CD1c-positive myeloid dendritic cell (primary cell): ENCODE results near the gene DMRTB1.

Experiments used
- DNase-seq: peaks from one replicate; pipeline ENCODE4 v3.0.0-alpha.2; 2016; ENCODE audit errors: extremely low spot score

The DMRTB1 gene

DNA sequence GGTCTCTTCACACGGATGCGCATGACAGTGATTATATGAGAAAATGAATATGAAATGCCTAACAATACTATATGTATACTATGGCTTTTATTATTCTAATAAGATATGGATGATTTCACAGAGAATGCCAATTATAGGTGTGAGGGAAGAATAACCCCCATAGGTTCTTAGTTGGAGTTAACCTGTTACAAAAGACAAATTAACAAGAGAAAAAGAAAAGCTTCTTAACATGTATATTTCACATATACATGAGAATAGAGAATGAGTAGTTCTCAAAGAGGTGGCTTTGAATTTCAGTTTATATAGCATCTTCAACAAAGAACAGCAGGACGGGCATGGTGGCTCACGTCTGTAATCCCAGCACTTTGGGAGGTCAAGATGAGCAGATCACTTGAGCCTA is 24.0 kb upstream of the DMRTB1 start:
- no peak for DNase-seq

DNA sequence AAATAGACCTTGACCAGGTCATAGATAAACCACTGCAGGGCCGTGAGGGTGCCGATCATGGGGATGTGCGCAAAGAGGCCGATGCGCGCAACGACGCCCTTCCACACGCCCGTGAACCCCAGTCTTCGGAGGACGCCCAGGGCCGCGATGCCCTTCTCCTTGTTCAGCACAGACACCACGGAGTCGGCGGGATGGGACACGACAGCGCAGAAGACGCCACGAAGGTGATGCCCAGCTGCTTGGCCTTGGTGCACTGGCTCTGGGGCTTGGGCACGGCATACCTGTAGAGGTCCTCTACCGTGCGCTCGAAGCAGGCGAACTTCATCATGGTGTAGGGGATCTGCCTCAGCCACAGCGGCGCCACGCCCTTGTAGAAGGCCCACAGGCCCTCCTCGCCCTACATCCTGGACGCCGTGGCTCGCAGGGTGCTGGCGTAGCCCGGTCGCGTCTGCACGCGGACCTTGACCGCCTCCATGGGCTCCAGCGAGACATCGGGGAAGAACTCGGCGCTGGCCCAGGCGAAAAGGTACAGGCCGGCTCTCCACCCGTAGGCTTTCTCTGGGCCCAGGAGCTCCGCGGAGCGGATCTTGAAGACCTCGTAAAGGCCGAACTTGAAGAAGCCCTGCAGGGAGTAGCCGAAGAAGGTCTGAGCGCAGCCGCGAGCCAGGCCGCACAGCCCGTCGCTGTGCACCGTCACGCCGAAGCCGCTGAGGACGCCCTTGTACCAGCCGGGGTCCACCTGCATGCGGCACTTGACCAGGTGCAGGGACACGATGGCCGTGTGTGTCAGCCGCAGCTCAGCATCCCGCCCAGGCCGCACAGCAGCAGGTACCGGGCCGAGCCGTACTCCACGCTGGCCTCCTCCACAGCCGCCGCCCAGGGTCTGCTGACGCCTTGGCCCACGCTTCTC is 20.5 kb upstream of the DMRTB1 start:
- no peak for DNase-seq

DNA sequence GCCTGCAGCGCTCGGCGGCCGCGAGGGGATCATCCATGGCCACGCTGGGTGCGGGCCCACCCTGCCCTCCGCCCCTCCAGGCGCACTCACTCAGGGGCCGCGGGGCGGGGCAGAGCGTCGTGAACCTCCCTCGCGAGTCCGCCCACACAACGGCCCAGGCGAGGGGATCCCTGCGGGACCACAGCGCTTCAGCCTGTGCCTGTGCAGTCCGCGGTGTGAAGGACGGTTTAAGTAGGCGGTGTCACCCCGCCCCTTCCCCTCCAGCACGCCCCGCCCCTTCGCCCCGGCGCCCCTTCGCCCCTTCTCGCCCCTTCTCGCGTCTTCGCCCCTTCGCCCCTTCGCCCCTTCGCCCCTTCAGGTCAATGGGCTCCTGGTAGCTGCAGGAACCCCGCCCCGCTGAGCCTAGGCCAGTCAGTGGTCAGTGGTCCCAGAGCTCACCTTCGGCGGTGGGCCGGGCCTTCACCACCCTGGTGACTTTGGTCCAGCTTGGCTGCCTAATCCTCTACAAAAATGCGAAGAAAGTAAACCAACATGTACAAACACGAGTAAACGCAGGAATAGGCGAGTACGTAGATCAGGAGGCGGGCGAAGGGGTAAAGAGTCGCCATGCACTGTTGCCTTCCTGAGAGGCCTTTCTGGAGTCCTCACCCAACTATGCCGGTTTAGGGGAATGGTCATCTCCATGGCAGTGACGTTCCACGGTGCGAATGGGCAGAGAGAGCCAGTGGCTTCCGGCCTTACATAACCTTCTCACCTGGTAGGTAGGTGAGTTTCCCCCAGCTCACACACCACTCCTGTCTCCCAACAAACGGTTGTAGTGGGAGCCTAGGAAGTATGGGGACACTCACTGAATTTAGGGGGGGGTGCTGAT is 19.6 kb upstream of the DMRTB1 start:
- DNase-seq = no peak

DNA sequence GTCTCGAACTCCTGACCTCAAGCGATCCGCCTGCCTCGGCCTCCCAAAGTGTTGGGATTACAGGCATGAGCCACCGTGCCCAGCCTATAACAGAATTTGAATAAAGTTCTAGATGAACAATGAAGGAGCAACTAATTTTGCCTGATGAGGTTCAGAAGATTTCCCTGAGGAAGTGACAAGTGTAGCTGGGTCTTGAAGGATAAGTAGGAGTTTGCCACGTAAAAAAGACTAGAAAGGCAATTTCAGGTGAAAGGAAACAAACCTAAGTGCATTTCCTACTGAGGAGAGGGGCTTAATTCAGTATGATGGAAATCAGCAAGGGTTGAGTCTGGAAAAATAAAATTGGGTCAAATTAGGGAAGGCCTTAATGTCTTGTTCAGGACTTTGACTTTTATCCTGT is 18.6 kb upstream of the DMRTB1 start:
- DNase-seq = no peak

DNA sequence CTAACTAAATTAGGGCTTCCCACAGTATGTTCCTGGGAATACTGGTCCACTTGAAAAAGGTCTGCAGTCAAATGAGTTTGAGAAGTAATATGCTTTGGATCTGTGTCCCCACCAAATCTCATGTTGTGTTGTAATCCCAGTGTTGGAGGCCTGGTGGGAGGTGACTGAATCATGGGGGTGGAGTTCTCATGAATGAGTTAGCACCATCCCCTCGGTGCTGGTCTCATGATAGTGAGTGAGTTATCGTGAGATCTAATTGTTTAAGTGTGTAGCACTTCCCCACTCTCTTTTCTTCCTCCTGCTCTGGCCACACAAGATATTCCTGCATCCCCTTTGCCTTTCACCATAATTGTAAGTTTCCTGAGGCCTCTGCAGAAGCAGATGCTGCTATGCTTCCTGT is 16.9 kb upstream of the DMRTB1 start:
- DNase-seq = peak; percentile 29

DNA sequence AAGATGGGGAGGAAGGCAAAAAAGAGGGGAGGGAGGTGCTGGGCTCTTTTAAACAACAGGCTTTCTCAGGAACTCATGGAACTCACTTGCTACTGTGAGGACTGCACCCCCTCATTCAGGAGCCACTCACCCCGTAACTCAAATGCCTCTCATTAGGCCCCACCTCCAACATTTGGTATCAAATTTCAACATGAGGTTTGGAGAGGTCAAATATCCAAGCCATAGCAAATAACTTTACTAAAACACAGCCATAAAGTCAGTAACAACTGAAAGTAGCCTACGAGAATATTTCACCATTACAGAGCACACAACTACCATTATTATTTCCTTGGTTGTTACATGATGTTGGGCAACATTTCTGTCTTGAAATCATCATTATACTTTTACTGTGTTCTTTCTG is 13.1 kb upstream of the DMRTB1 start:
- DNase-seq = no peak

DNA sequence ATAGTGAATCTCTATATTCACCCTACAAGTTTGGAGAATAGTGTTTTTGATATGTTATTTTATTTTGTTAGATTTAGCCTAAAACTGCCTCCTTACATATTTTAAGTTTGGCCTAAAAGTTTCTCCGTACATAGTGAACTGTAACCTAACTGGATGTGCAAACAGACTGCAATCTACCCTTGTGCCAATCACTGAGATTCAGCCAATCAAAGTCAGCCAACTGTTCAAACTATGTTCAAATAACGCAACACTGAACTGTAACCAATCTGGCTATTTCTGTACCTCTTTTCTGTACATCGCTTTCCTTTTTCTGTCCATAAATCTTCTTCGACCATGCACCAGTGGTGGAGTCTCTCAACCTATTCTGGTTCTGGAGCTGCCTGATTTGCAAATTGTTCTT is 11.8 kb upstream of the DMRTB1 start:
- DNase-seq = no peak

DNA sequence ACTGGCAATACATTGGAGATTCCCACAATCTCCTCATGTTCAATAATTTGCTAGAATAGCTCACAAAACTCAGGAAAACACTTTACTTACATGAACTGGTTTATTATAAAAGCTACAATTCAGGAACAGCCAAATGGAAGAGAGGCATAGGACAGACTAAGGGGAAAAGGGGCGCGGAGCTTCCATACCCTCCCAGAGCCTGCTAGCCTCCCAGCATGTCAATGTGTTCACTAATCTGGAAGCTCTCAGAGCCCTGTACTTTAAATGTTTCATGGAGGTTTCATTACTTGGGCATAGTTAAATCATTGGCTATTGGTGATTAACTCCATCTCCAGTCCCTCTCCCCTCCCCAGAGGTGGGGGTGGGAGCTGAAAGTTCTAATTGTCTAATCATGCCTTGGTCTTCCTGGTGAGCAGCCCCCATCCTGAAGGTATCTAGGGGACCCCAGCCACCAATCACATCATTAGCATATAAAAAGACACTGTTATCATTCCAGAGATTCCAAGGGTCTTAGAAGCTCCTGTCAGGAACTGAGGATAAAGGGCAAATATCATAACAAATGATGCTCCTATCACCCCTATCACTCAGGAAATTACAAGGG is 10.9 kb upstream of the DMRTB1 start:
- no peak for DNase-seq

DNA sequence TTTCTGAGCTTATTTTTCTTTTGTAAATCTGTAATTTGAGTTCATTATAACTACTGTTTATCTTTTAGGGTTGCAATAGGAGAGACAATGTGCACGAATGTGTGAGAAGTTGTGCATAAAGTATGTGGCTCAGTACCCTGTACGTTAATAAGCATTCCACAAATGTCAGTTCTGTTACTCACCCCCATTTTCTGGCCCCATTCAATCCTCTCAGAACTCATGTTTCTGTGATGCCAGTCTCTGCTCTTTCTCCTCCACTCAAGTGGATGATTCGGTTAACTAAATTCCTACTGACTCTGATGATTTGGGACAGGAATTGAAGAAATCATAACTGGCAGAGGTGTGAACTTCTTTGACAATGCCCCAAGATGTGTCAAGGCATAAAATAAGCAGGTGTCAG is 10.2 kb upstream of the DMRTB1 start:
- DNase-seq = no peak

DNA sequence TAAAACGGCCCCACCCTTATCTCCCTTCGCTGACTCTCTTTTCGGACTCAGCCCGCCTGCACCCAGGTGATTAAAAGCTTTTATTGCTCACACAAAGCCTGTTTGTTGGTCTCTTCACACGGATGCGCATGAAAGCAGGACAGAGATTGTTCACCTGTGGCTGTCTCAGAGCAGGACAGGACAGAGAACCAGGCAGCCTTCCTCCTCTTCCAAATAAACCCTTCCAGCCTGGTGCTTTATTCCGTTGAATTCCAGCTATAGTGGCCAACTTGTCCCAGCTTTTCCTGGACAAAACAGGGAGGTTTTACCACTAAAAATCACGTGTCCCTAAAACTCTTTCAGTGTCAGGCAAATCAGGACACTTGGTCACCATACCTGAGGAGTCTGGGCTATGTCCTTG is 9.5 kb upstream of the DMRTB1 start:
- no peak for DNase-seq

DNA sequence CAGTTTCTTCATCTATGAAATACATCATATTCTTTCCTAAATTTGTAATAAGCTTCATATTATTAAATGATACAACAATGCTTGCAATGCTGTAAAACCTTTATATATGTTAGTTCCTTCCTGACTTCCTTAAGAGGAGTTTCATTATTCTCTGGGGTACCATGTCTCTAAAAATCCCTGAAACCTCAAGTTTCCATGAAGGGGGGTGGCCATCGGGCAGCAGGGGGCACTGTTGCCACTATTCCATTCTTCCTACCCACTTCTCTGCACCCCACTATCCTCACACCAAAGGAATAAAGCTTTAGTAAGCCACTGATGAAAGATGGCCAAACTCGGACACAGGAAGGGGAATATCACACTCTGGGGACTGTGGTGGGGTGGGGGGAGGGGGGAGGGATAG is 9.0 kb upstream of the DMRTB1 start:
- no peak for DNase-seq

DNA sequence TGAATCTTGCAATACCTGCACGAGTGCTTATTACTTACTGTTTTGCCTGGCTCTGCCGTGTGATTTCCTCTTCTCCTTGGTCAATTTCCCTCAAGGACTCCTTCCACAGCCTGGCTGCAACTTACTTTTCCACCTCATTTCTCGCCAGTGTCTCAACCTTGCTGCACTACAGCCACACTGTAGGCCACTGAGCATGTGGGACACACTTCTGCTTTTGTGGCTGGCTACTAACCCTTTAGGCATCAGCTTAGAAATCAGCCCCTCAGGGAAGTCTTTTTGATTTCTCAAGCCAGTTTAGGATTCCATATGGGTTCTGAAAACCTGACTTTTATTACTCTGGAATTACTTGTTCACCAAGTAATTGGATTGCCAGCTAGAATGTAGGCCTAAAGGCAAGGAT is 5.2 kb upstream of the DMRTB1 start:
- DNase-seq = no peak

DNA sequence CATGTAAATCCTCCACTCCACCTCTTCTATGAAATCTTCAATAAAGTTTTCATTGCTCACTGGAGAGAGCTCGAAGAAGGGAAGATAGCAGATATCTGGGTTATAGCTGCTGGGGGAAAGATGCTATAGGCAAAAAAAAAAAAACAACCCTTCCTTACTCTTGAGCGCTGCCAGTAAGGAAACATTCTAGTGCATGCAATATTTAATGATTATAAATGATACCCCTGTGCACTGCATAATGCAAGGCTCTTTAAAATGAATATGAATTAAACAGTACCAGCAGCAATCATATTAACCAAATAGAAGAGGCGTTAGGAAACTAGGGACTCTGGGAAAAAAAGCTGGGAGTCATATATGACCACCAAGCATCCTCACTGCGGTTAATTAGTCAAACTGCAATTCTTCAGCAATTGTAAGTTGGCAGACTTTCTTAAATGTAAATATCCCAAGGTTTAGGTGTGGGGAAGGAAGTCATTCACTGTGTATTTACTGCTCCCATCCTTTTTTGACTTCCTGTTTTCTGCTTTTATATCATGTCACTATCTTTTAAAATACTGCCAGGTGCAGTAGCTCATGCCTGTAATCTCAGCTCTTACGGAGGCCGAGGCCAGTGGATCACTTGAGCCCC is 3.7 kb upstream of the DMRTB1 start:
- DNase-seq = no peak

DNA sequence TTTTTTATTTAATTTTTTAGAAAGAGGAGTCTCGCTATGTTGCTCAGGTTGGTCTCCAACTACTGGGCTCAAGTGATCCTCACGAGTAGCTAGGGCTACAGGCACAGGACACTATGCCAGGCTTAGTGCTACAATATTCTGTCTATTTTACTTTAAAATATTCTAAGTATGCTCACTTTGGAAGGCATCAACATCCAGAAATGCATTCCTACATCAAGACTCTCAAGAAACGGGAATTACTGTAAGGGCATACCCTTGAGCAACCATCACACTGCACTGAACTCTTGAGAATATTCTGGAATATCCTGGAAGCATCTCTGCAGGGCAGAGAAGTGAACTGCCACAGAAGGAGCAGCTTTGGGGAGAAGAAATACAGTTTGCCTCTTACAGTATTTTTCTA is 565 bp upstream of the DMRTB1 start:
- DNase-seq = no peak

DNA sequence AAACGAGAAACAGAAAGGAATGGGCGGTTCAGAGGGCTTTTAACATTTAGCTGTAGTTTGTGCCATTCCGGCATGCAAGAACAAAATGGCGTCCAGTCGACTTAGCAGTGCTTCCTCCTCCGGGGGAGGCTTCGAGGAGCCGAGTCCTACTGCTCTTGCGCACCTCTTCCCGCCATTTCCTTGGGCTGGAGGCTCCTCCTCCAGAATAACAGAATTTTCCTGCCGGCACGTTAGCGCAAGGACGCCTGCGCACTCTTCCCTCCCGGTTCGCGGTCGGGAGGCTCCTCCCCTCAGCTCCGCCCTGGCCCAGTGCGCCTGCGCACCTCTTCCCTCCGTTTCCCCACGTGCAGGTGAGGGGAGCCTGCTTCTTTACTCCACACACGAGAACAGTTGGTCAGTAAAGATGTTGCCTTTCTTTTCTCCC is 1.0 kb downstream of the DMRTB1 start:
- no peak for DNase-seq

DNA sequence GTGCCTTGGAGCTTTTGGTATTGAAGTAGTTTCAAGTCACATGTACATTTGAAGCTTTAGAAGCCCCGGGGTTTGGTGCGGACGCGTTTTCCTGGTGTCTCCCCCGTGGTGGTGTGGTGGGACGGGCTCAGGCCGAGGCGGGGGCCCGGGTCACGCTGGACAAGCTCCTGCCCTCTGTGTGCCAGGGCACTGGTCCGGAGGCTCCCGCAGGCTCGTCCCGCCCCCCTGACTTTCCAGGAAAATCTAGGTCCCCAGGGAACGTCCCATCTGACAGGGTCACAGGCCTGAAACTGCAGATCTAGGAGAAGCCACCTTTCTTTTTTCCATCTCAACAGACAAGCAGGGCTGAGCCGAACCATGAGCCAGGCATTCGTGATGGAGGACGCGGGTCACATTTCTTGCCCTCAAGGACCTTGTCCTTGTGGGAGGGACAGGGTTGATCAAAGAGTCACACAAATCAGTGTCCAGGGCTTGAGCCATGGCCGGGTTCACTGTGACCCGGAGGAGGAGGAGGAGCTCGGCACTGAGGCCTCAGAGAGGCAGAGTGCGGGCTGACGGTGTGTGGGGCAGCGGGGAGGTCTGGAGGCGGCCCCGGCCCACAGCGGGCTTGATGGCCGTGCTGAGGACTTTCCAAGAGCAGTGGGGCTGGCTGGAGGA is 1.6 kb downstream of the DMRTB1 start:
- DNase-seq = no peak

DNA sequence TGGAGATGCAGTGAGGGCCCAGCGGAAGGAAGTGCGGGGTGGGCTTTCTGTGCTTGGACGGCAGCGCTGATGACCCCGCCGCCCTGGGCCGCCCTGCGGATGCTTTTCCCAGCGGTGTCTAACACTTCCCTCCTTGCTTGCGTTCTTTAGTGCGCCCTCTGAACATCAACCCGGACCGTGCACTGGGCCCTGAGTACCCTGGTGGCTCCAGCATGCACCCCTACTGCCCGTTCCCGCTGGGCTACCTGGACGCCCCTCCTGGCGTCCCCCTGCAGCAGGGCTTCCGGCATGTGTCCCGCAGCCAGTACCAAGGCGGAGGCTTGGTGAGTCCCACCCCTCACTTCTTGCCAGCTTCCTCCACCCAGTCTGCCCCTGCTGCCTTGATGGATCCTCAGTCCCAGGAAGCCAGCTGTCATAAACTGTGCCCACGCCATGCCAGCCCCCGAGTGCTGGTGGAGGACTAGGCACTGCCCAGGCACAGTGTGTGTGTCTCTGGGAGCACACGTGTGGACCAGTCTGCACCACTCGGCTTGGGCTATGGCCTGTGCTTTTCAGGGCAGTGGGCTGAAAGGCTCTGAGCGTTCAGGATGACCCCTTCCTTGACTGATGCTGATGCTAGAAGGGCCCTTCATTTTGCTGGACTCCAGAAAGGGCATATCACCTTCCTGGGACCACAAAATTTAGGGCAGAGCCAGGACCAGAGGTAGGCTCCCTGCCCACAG is 2.3 kb downstream of the DMRTB1 start:
- no peak for DNase-seq

DNA sequence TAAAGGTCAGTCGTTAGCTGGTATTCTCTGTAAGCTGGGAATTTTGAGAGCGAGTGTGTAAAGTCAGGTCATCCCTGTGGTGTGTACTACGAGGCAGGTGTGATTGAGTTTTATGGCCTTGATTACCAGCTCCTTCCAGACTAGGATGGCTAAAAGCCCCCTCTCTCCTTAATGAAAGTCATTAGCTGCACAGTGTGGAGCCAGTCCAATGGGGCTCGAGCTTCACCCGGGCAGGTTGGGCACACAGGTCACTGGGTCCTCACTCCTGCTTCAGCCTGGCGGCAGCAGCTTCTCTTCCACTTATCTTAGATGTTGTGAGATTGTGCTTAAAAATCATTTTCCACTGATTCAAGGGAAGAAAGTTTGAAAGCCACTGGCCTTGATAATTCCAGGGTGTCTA is 3.0 kb downstream of the DMRTB1 start:
- no peak for DNase-seq

DNA sequence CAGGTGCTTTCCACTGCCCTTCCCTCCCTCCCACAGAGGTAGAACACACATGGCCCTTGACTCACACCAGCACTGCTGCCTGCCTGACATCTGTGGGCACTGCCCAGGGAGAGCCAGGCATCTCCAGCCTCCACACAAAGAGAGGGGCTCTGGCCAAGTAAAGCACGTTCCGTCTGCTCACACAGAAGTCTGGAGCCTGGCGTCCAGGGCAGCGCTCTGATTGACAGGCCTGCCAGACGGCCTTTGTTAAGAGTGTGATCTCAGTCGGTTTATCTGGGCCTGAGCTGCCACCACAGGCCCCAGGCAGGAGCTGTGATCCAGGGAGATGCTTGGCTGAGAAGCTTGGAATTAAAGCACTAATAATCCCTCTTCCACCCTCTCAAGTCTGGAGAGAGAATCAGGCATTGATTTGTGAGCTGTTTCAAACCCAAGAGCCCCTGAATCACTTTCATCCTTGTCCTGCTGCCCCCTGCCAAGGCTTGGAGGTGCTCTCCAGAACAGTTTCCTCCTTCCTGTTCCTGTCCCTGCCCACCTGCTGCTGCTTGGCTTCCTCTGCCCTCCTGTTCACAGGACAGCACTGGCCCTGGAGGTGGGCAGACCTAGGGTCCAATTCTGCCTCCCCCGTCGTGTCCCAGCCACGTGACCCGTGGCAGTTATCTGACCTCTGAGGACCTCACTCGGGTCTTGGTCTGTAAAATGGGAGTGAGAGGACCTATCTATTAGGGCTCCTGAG is 3.7 kb downstream of the DMRTB1 start:
- no peak for DNase-seq
